Endothelial cell of umbilical vein (primary cell): ENCODE data around the gene COPB1. TPM values are rescaled to one million over a fixed set of nuclear protein-coding genes. Genes with fewer than 3 reads are reported as not detected.
A peak's percentile ranks its signal among the peaks of the same experiment; 100 is the strongest.

ENCODE experiments used
- BruUV-seq: library from RNA; stranded (reverse); fragments of 400-500 nt; replicated peaks from 2 replicates; lab custom pipeline; 2021; lab: Mats Ljungman, UMichigan
- CTCF ChIA-PET: fragments of 300-600, 350-600 bp; sonication (Branson Sonifier 250); formaldehyde crosslinking; loops from one replicate; lab custom pipeline; 2021; ENCODE audit warnings: antibody characterized with exemption, inconsistent platforms; lab: Charles Lee
- POLR2A ChIA-PET: fragments of 300-600, 350-600 bp; sonication (Branson Sonifier 250); formaldehyde crosslinking; loops from one replicate; lab custom pipeline; 2021; ENCODE audit warnings: antibody characterized with exemption, inconsistent platforms; lab: Charles Lee
- DNase-seq: peaks from one replicate; pipeline ENCODE4 v3.0.0-alpha.2; 2011; ENCODE audit warnings: low read depth, low spot score
- FAIRE-seq: peaks from 2 replicates; lab custom pipeline; 2011; peaks lifted over from hg19 to GRCh38; lab: Jason Lieb, UNC
- H2AFZ ChIP-seq: 2 replicates; pipeline ENCODE4 v1.6.0; 2012; ENCODE audit warnings: low read depth, low read length, control low read depth, inconsistent platforms
- H3K27ac ChIP-seq: 2 replicates; pipeline ENCODE4 v1.5.1; 2011; ENCODE audit warnings: low read depth, mild to moderate bottlenecking, control low read depth, low read length, moderate library complexity; ENCODE audit not compliant: insufficient read depth
- H3K27me3 ChIP-seq, 2 experiments: 2 replicates each; pipeline versions ENCODE4 v1.6.0 to v1.6.1; 2011; ENCODE audit warnings: low read length in 2 of 2, mixed read lengths in 1 of 2; ENCODE audit not compliant: control insufficient read depth in 2 of 2, insufficient read depth in 2 of 2
- H3K36me3 ChIP-seq, 2 experiments: 2 replicates in 1 of 2; 3 replicates in 1 of 2; pipeline ENCODE4 v1.5.1; 2011; ENCODE audit warnings: low read length in 2 of 2, mild to moderate bottlenecking in 1 of 2, moderate library complexity in 1 of 2; ENCODE audit not compliant: control insufficient read depth in 2 of 2, insufficient read depth in 2 of 2; ENCODE audit errors: extremely low read depth in 1 of 2
- H3K4me1 ChIP-seq: 3 replicates; pipeline ENCODE4 v1.5.1; 2011; ENCODE audit warnings: mild to moderate bottlenecking, low read length; ENCODE audit not compliant: control insufficient read depth, insufficient read depth; ENCODE audit errors: extremely low read depth
- H3K4me2 ChIP-seq: 2 replicates; pipeline ENCODE4 v1.6.1; 2011; ENCODE audit warnings: low read length, control low read depth, mixed read lengths; ENCODE audit not compliant: insufficient read depth
- H3K4me3 ChIP-seq, 3 experiments: fragments of 200-600 bp in 1 of 3; sonication (generic), shearing (Covaris generic) in 1 of 3; replicated peaks in 1 of 3; 2 replicates each; pipeline ENCODE4 v1.5.1; 2011 to 2016; ENCODE audit warnings: control low read depth in 3 of 3, low read length in 3 of 3, mild to moderate bottlenecking in 2 of 3, inconsistent platforms in 1 of 3, low read depth in 1 of 3, moderate library complexity in 1 of 3; ENCODE audit not compliant: insufficient read depth in 1 of 3
- H3K79me2 ChIP-seq: 2 replicates; pipeline ENCODE4 v1.6.0; 2012; ENCODE audit warnings: low read length, inconsistent platforms; ENCODE audit not compliant: control insufficient read depth, insufficient read depth
- H3K9ac ChIP-seq: replicated peaks from 2 replicates; pipeline ENCODE3; 2011; ENCODE audit warnings: low read length, control low read depth; ENCODE audit not compliant: insufficient read depth; ENCODE audit errors: extremely low read depth
- H3K9me1 ChIP-seq: replicated peaks from 3 replicates; pipeline ENCODE4 v1.6.0; 2011; ENCODE audit warnings: mild to moderate bottlenecking, low read length; ENCODE audit not compliant: control insufficient read depth, insufficient read depth; ENCODE audit errors: extremely low read depth
- H3K9me3 ChIP-seq: replicated peaks from 2 replicates; pipeline ENCODE4 v1.5.1; 2012; ENCODE audit warnings: low read length, inconsistent platforms; ENCODE audit not compliant: control insufficient read depth, insufficient read depth
- H4K20me1 ChIP-seq: replicated peaks from 2 replicates; pipeline ENCODE3; 2011; ENCODE audit warnings: mild to moderate bottlenecking, low read length; ENCODE audit not compliant: control insufficient read depth, insufficient read depth; ENCODE audit errors: extremely low read depth
- POLR2A ChIP-seq: IDR thresholded peaks from 2 replicates; pipeline ENCODE4 v1.6.1; 2012; ENCODE audit warnings: low read depth, mild to moderate bottlenecking, control low read depth, low read length
- dilution Hi-C: fragments of 300-500 bp; cut with MboI; formaldehyde crosslinking; loops from one replicate; pipeline ENCODE4 v1.15.0; 2019; ENCODE audit warnings: low sequenced_read_pairs; ENCODE audit not compliant: extremely low pct_ligation_motif_present
- intact Hi-C: fragments of 100-400 bp; cut with micrococcal nuclease; formaldehyde crosslinking; loops from one replicate; pipeline ENCODE4 v1.10.0; 2022
- polyA plus RNA-seq, 4 experiments: library from polyadenylated mRNA; depleted of rRNA in 3 of 4; stranded (reverse) in 3 of 4; unstranded in 1 of 4; fragments of >200 nt; gene quantifications; 2 replicates each; pipeline versions ENCODE4 v1.2.1 to v1.2.3, GENCODE V29; 2011 to 2012; ENCODE audit warnings: missing spikeins in 1 of 4
- total RNA-seq: library from RNA; stranded (reverse); gene quantifications from 2 replicates; pipeline ENCODE4 v1.2.3, GENCODE V29; 2021
- TF ChIP-seq, protein P1 (sequence below): IDR thresholded peaks from 2 replicates; pipeline ENCODE4 v1.6.1; 2011; ENCODE audit not compliant: insufficient read depth, insufficient read length
- TF ChIP-seq, protein P2 (sequence below), 2 donors: IDR thresholded peaks; 1 replicate in 1 of 2; 2 replicates in 1 of 2; pipeline ENCODE4 v1.5.1; 2011; ENCODE audit warnings: low read length in 2 of 2, mild to moderate bottlenecking in 2 of 2, moderate library complexity in 2 of 2, control low read depth in 1 of 2, inconsistent platforms in 1 of 2, low read depth in 1 of 2; ENCODE audit not compliant: insufficient read depth in 1 of 2; ENCODE audit errors: extremely low read depth in 1 of 2

The COPB1 gene
- total and polyA plus RNA-seq, 2 donors (not counting 3 experiments of a cell fraction or from before 2014, with no cell fraction given): 61.1 to 145 TPM

DNA sequence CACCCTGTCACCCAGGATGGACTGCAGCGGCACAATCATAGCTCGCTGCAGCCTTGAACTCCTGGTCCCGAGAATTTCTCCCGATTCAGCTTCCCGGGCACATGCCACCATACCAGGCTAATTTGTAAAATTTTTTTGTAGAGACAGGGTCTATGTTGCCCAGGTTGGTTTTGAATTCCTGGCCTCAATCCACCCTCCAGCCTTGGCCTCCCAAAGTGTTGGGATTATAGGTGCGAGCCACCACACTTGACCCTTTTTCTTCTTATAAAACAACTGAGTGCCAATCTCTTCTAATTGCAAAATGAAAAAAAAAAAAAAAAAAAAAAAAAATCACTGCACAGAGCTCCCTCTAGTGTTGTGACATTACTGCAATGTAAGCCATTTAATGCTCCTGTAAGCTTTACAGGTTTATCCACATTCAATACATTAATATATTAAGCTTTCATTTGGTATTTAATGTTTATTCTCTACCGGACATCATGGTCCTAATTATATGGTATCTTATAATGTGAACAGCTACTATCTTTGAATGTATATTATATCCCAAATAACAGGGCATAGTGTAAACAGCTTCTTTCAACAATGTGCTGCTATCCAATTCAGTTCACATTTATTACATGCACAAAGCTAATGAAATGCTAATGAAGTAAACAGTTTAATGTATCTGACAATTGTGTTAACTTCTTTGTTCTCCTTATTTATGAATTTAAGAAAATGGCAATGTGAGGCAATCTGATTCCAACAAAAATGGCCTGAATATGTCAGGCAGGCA lies 44.6 kb downstream of the COPB1 start:
- no peak overlapping the region for H3K27ac ChIP-seq
- ChIA-PET POLR2A (interaction anchor here (0.6 to 1.8 kb wide), 7 partner anchors 9 to 1045 kb away, joined by 3 to 8 read pairs (median 6); no protein-coding TSS in a partner anchor), CTCF (interaction anchor here (0.5 to 7.0 kb wide), 78 partner anchors 8 to 683 kb away, joined by 3 to 514 read pairs (median 6); partner anchors contain the start of gene PSMA1)
- H3K27me3 ChIP-seq: no peaks in the 10 kb centered on the region
- H3K4me2 ChIP-seq: no peak overlapping the region
- intact Hi-C loops: loop anchor here (1.0 to 2.0 kb wide), 3 partner anchors 74 to 155 kb away; no protein-coding TSS in a partner anchor
- peak; percentile 23 for TF ChIP-seq POLR2A
- TF ChIP-seq, protein P1, sequence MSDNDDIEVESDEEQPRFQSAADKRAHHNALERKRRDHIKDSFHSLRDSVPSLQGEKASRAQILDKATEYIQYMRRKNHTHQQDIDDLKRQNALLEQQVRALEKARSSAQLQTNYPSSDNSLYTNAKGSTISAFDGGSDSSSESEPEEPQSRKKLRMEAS: no peak
- TF ChIP-seq, protein P2, sequence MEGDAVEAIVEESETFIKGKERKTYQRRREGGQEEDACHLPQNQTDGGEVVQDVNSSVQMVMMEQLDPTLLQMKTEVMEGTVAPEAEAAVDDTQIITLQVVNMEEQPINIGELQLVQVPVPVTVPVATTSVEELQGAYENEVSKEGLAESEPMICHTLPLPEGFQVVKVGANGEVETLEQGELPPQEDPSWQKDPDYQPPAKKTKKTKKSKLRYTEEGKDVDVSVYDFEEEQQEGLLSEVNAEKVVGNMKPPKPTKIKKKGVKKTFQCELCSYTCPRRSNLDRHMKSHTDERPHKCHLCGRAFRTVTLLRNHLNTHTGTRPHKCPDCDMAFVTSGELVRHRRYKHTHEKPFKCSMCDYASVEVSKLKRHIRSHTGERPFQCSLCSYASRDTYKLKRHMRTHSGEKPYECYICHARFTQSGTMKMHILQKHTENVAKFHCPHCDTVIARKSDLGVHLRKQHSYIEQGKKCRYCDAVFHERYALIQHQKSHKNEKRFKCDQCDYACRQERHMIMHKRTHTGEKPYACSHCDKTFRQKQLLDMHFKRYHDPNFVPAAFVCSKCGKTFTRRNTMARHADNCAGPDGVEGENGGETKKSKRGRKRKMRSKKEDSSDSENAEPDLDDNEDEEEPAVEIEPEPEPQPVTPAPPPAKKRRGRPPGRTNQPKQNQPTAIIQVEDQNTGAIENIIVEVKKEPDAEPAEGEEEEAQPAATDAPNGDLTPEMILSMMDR (IDR thresholded peaks at IDR 0.05; ENCODE audit: extremely low read depth in 1 of 2, insufficient read depth in 1 of 2, low read depth in 1 of 2, low read length in 2 of 2): peak; percentile 43 to 51
- dilution Hi-C loops: loop anchor here (25.0 kb wide), 1 partner anchor 168 kb away; no protein-coding TSS in a partner anchor
- H3K9ac ChIP-seq: no peak overlapping the region
- no peaks in the 10 kb centered on the region for H4K20me1 ChIP-seq
- H2AFZ ChIP-seq: no peak overlapping the region
- H3K4me1 ChIP-seq: peaks cover 2% of the 10 kb centered on the region
- no peaks in the 10 kb centered on the region for H3K9me1 ChIP-seq
- no peak overlapping the region for H3K4me3 ChIP-seq
- DNase-seq: peak; percentile 68
- peak; percentile 66 for FAIRE-seq
- BruUV-seq: no TSS peak
- H3K36me3 ChIP-seq: peaks cover 9 to 13% of the 10 kb centered on the region in 2 experiments
- no peaks in the 10 kb centered on the region for H3K79me2 ChIP-seq
- no peaks in the 10 kb centered on the region for H3K9me3 ChIP-seq
